DND-41 (cell line): Measurements from ENCODE around the gene WNK3.

Experiments
- EZH2 ChIP-seq: IDR thresholded peaks from 3 replicates; pipeline ENCODE4 v1.6.1; 2012; ENCODE audit warnings: borderline replicate concordance, low read depth, mild to moderate bottlenecking, moderate library complexity, low read length, inconsistent platforms; ENCODE audit not compliant: severe bottlenecking
- TF ChIP-seq, protein P1 (sequence below): IDR thresholded peaks from 2 replicates; pipeline ENCODE4 v1.5.1; 2012; ENCODE audit warnings: borderline replicate concordance, low read length, moderate library complexity, mild to moderate bottlenecking; ENCODE audit not compliant: poor library complexity, severe bottlenecking; ENCODE audit errors: extremely low read depth

GRCh38 chrX:54306379-54306778, 51.5 kb downstream of the WNK3 start:
- TF ChIP-seq, protein P1, sequence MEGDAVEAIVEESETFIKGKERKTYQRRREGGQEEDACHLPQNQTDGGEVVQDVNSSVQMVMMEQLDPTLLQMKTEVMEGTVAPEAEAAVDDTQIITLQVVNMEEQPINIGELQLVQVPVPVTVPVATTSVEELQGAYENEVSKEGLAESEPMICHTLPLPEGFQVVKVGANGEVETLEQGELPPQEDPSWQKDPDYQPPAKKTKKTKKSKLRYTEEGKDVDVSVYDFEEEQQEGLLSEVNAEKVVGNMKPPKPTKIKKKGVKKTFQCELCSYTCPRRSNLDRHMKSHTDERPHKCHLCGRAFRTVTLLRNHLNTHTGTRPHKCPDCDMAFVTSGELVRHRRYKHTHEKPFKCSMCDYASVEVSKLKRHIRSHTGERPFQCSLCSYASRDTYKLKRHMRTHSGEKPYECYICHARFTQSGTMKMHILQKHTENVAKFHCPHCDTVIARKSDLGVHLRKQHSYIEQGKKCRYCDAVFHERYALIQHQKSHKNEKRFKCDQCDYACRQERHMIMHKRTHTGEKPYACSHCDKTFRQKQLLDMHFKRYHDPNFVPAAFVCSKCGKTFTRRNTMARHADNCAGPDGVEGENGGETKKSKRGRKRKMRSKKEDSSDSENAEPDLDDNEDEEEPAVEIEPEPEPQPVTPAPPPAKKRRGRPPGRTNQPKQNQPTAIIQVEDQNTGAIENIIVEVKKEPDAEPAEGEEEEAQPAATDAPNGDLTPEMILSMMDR = no peak
- no peak for TF ChIP-seq EZH2
